Endothelial cell of umbilical vein (primary cell): ENCODE measurements around the gene TAOK1. TPM values are rescaled to one million over a fixed set of nuclear protein-coding genes. Genes with fewer than 3 reads are reported as not detected.

ENCODE experiments used
- BruUV-seq: library from RNA; stranded (reverse); fragments of 400-500 nt; replicated peaks from 2 replicates; lab custom pipeline; 2021; lab: Mats Ljungman, UMichigan
- CTCF ChIA-PET: fragments of 300-600, 350-600 bp; sonication (Branson Sonifier 250); formaldehyde crosslinking; loops from one replicate; lab custom pipeline; 2021; ENCODE audit warnings: antibody characterized with exemption, inconsistent platforms; lab: Charles Lee
- POLR2A ChIA-PET: fragments of 300-600, 350-600 bp; sonication (Branson Sonifier 250); formaldehyde crosslinking; loops from one replicate; lab custom pipeline; 2021; ENCODE audit warnings: antibody characterized with exemption, inconsistent platforms; lab: Charles Lee
- DNase-seq: peaks from one replicate; pipeline ENCODE4 v3.0.0-alpha.2; 2011; ENCODE audit warnings: low read depth, low spot score
- FAIRE-seq: peaks from 2 replicates; lab custom pipeline; 2011; peaks lifted over from hg19 to GRCh38; lab: Jason Lieb, UNC
- H2AFZ ChIP-seq: 2 replicates; pipeline ENCODE4 v1.6.0; 2012; ENCODE audit warnings: low read depth, low read length, control low read depth, inconsistent platforms
- H3K27ac ChIP-seq: 2 replicates; pipeline ENCODE4 v1.5.1; 2011; ENCODE audit warnings: low read depth, mild to moderate bottlenecking, control low read depth, low read length, moderate library complexity; ENCODE audit not compliant: insufficient read depth
- H3K27me3 ChIP-seq, 2 experiments: 2 replicates each; pipeline versions ENCODE4 v1.6.0 to v1.6.1; 2011; ENCODE audit warnings: low read length in 2 of 2, mixed read lengths in 1 of 2; ENCODE audit not compliant: control insufficient read depth in 2 of 2, insufficient read depth in 2 of 2
- H3K36me3 ChIP-seq, 2 experiments: 2 replicates in 1 of 2; 3 replicates in 1 of 2; pipeline ENCODE4 v1.5.1; 2011; ENCODE audit warnings: low read length in 2 of 2, mild to moderate bottlenecking in 1 of 2, moderate library complexity in 1 of 2; ENCODE audit not compliant: control insufficient read depth in 2 of 2, insufficient read depth in 2 of 2; ENCODE audit errors: extremely low read depth in 1 of 2
- H3K4me1 ChIP-seq: 3 replicates; pipeline ENCODE4 v1.5.1; 2011; ENCODE audit warnings: mild to moderate bottlenecking, low read length; ENCODE audit not compliant: control insufficient read depth, insufficient read depth; ENCODE audit errors: extremely low read depth
- H3K4me2 ChIP-seq: 2 replicates; pipeline ENCODE4 v1.6.1; 2011; ENCODE audit warnings: low read length, control low read depth, mixed read lengths; ENCODE audit not compliant: insufficient read depth
- H3K4me3 ChIP-seq, 3 experiments: fragments of 200-600 bp in 1 of 3; sonication (generic), shearing (Covaris generic) in 1 of 3; replicated peaks in 1 of 3; 2 replicates each; pipeline ENCODE4 v1.5.1; 2011 to 2016; ENCODE audit warnings: control low read depth in 3 of 3, low read length in 3 of 3, mild to moderate bottlenecking in 2 of 3, inconsistent platforms in 1 of 3, low read depth in 1 of 3, moderate library complexity in 1 of 3; ENCODE audit not compliant: insufficient read depth in 1 of 3
- H3K79me2 ChIP-seq: 2 replicates; pipeline ENCODE4 v1.6.0; 2012; ENCODE audit warnings: low read length, inconsistent platforms; ENCODE audit not compliant: control insufficient read depth, insufficient read depth
- H3K9ac ChIP-seq: replicated peaks from 2 replicates; pipeline ENCODE3; 2011; ENCODE audit warnings: low read length, control low read depth; ENCODE audit not compliant: insufficient read depth; ENCODE audit errors: extremely low read depth
- H3K9me1 ChIP-seq: replicated peaks from 3 replicates; pipeline ENCODE4 v1.6.0; 2011; ENCODE audit warnings: mild to moderate bottlenecking, low read length; ENCODE audit not compliant: control insufficient read depth, insufficient read depth; ENCODE audit errors: extremely low read depth
- H3K9me3 ChIP-seq: replicated peaks from 2 replicates; pipeline ENCODE4 v1.5.1; 2012; ENCODE audit warnings: low read length, inconsistent platforms; ENCODE audit not compliant: control insufficient read depth, insufficient read depth
- H4K20me1 ChIP-seq: replicated peaks from 2 replicates; pipeline ENCODE3; 2011; ENCODE audit warnings: mild to moderate bottlenecking, low read length; ENCODE audit not compliant: control insufficient read depth, insufficient read depth; ENCODE audit errors: extremely low read depth
- CTCF ChIP-seq, 2 donors: IDR thresholded peaks; 1 replicate in 1 of 2; 2 replicates in 1 of 2; pipeline ENCODE4 v1.5.1; 2011; ENCODE audit warnings: low read length in 2 of 2, mild to moderate bottlenecking in 2 of 2, moderate library complexity in 2 of 2, control low read depth in 1 of 2, inconsistent platforms in 1 of 2, low read depth in 1 of 2; ENCODE audit not compliant: insufficient read depth in 1 of 2; ENCODE audit errors: extremely low read depth in 1 of 2
- EZH2 ChIP-seq: IDR thresholded peaks from 2 replicates; pipeline ENCODE4 v1.6.1; 2012; ENCODE audit warnings: borderline replicate concordance, low read depth, mild to moderate bottlenecking, moderate library complexity, low read length, inconsistent platforms; ENCODE audit not compliant: severe bottlenecking
- FOS ChIP-seq: IDR thresholded peaks from 2 replicates; pipeline ENCODE4 v1.6.1; 2011; ENCODE audit warnings: mild to moderate bottlenecking, low read length, moderate library complexity, borderline replicate concordance; ENCODE audit not compliant: insufficient read depth
- GATA2 ChIP-seq: IDR thresholded peaks from 2 replicates; pipeline ENCODE4 v1.7.0; 2011; ENCODE audit warnings: low read depth, mild to moderate bottlenecking, moderate library complexity, mixed read lengths, low read length; ENCODE audit not compliant: insufficient read length, insufficient read depth
- JUN ChIP-seq: IDR thresholded peaks from 2 replicates; pipeline ENCODE4 v1.6.1; 2011; ENCODE audit warnings: borderline replicate concordance, low read depth; ENCODE audit not compliant: insufficient read length, insufficient read depth
- MAX ChIP-seq: IDR thresholded peaks from 2 replicates; pipeline ENCODE4 v1.6.1; 2011; ENCODE audit not compliant: insufficient read depth, insufficient read length
- MYC ChIP-seq: IDR thresholded peaks from one replicate; pipeline ENCODE4 v1.6.1; 2011; ENCODE audit warnings: mild to moderate bottlenecking, low read depth, low read length
- POLR2A ChIP-seq: IDR thresholded peaks from 2 replicates; pipeline ENCODE4 v1.6.1; 2012; ENCODE audit warnings: low read depth, mild to moderate bottlenecking, control low read depth, low read length
- POLR2AphosphoS5 ChIP-seq: IDR thresholded peaks from 2 replicates; pipeline ENCODE4 v1.6.1; 2012; ENCODE audit warnings: low read depth, mild to moderate bottlenecking, control low read depth, low read length, moderate library complexity; ENCODE audit not compliant: insufficient read depth
- dilution Hi-C: fragments of 300-500 bp; cut with MboI; formaldehyde crosslinking; loops from one replicate; pipeline ENCODE4 v1.15.0; 2019; ENCODE audit warnings: low sequenced_read_pairs; ENCODE audit not compliant: extremely low pct_ligation_motif_present
- intact Hi-C: fragments of 100-400 bp; cut with micrococcal nuclease; formaldehyde crosslinking; loops from one replicate; pipeline ENCODE4 v1.10.0; 2022
- polyA plus RNA-seq, 4 experiments: library from polyadenylated mRNA; depleted of rRNA in 3 of 4; stranded (reverse) in 3 of 4; unstranded in 1 of 4; fragments of >200 nt; gene quantifications; 2 replicates each; pipeline versions ENCODE4 v1.2.1 to v1.2.3, GENCODE V29; 2011 to 2012; ENCODE audit warnings: missing spikeins in 1 of 4
- total RNA-seq: library from RNA; stranded (reverse); gene quantifications from 2 replicates; pipeline ENCODE4 v1.2.3, GENCODE V29; 2021

TAOK1 gene
- total and polyA plus RNA-seq, 2 donors (not counting 3 experiments of a cell fraction or from before 2014, with no cell fraction given): 11.0 to 82.2 TPM

GRCh38 chr17:29505836-29506235, 115.7 kb downstream of the TAOK1 start:
- Histone ChIP-seq H2AFZ (no peak overlapping the region), H3K27ac (no peak overlapping the region), H3K9ac (no peak overlapping the region), H3K27me3 (no peaks in the 10 kb centered on the region), H3K79me2 (no peaks in the 10 kb centered on the region), H3K4me1 (peaks cover 7% of the 10 kb centered on the region), H4K20me1 (no peaks in the 10 kb centered on the region), H3K4me2 (no peak overlapping the region), H3K9me3 (no peaks in the 10 kb centered on the region), H3K36me3 (peaks cover 9 to 15% of the 10 kb centered on the region in 2 experiments), H3K9me1 (no peaks in the 10 kb centered on the region), H3K4me3 (no peak overlapping the region)
- FAIRE-seq (no peak), DNase-seq (no peak)
- BruUV-seq: no TSS peak
- intact Hi-C loops (no loop called here), dilution Hi-C loops (no loop called here)
- ChIA-PET POLR2A (interaction anchor here (1.2 kb wide), 1 partner anchor 18 kb away, joined by 3 read pairs; no protein-coding TSS in a partner anchor), CTCF (interaction anchor here (2.3 kb wide), 1 partner anchor 31 kb away, joined by 10 read pairs; no protein-coding TSS in a partner anchor)
- TF ChIP-seq POLR2A (no peak), MAX (no peak), CTCF (IDR thresholded peaks at IDR 0.05; ENCODE audit: extremely low read depth in 1 of 2, insufficient read depth in 1 of 2, low read depth in 1 of 2, low read length in 2 of 2) (no peak), POLR2AphosphoS5 (no peak), GATA2 (no peak), EZH2 (no peak), MYC (no peak), FOS (no peak), JUN (no peak)
